SJCRH30 (cell line): ENCODE measurements around the gene HOXD13. TPM values are rescaled to one million over a fixed set of nuclear protein-coding genes. Genes with fewer than 3 reads are reported as not detected.

Source experiments
- DNase-seq, 2 experiments: peaks; one replicate each; pipeline ENCODE4 v3.0.0-alpha.2; 2015 to 2020
- H3K27ac ChIP-seq: fragments of 250-450 bp; sonication (Bioruptor Pico); 2 replicates; pipeline ENCODE4 v1.5.1; 2020; ENCODE audit warnings: mild to moderate bottlenecking, moderate library complexity
- H3K27me3 ChIP-seq: fragments of 250-450 bp; sonication (Bioruptor Pico); 2 replicates; pipeline ENCODE4 v1.5.1; 2020; ENCODE audit warnings: mild to moderate bottlenecking, moderate library complexity
- H3K36me3 ChIP-seq: fragments of 250-450 bp; sonication (Bioruptor Pico); 2 replicates; pipeline ENCODE4 v1.5.1; 2020; ENCODE audit warnings: mild to moderate bottlenecking, moderate library complexity
- H3K4me1 ChIP-seq: fragments of 250-450 bp; sonication (Bioruptor Pico); 2 replicates; pipeline ENCODE4 v1.5.1; 2020; ENCODE audit warnings: mild to moderate bottlenecking, moderate library complexity
- H3K4me3 ChIP-seq: fragments of 250-450 bp; sonication (Bioruptor Pico); 2 replicates; pipeline ENCODE4 v1.5.1; 2020; ENCODE audit warnings: mild to moderate bottlenecking, moderate library complexity
- H3K9me3 ChIP-seq: fragments of 250-450 bp; sonication (Bioruptor Pico); replicated peaks from 2 replicates; pipeline ENCODE4 v1.5.1; 2020; ENCODE audit warnings: mild to moderate bottlenecking, moderate library complexity
- total RNA-seq: library from RNA; depleted of rRNA; stranded (reverse); fragments of >200 nt; shearing (Covaris generic); gene quantifications from 2 replicates; pipeline ENCODE4 v1.2.3, GENCODE V29; 2014

HOXD13 gene
- total RNA-seq, 1 experiment from 2014 or later: 13.6 TPM

DNA sequence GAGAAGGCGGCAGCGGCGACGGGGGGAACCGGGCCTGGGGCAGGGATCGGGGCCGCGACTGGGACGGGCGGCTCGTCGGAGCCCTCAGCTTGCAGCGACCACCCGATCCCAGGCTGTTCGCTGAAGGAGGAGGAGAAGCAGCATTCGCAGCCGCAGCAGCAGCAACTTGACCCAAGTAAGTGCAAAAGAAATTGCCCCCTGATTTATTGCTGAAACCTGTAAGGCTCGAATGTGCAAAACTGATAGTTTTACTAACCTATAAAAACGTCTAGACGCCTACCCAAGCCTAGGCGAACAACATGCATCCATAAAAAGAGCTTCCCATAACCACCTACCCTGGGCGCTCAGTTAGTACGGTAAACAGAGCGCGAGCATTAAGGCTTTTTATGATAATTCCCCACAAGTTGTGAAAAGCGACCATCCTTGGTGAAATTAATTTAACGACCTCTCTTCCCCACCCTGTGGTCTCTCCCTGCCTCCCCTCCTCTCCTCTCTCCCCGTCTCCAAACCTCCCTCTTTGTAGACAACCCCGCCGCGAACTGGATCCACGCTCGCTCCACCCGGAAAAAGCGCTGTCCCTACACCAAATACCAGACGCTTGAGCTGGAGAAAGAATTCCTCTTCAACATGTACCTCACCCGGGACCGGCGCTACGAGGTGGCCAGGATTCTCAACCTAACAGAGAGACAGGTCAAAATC, 31.0 kb downstream of the HOXD13 start:
- H3K9me3 ChIP-seq: no peaks in the 10 kb centered on the region
- no peak overlapping the region; the same call in 1 of the 2 replicates for H3K27ac ChIP-seq
- H3K4me3 ChIP-seq: peak overlapping the region; percentile 80
- no peak for DNase-seq
- H3K27me3 ChIP-seq: no peaks in the 10 kb centered on the region
- H3K36me3 ChIP-seq: no peaks in the 10 kb centered on the region
- H3K4me1 ChIP-seq: no peaks in the 10 kb centered on the region

DNA sequence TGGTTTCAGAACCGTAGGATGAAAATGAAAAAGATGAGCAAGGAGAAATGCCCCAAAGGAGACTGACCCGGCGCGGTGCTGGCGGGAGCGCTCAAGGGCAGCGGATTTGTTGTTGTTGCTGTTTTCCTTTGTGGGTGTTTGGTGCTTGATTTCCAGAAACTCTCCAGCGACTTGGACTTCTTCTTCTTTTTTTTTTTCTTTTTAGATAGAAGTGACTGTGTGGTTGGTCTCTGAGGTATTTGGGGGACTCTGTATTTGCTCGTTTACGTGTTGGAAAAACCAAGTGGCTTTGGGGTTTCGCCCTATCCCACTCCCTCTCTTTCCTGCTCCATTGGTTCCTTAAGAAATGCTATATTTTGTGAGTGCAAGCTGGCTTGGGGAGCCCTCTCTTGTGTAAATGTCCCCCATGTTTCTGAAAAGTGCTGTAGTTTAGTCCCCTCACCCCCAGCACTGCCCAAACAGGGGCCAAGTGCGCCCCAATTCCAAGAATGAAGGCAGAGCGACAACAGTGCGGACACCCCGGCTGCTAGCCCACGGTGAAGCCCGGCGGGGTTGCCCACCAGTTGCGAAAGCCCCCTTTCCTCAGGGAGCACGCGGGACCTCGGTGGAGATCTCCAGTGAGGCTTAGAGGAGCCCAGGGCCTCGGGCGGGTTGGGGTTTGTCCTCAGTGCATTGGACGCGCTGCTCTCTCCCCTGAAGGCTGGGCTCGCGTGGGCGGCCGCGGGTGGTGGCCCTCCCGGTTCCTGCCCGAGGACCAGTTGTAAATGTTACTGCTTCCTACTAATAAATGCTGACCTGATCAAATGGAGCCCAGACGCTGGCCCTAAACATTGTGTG, 31.8 kb downstream of the HOXD13 start:
- H3K4me1 ChIP-seq: no peaks in the 10 kb centered on the region
- H3K27me3 ChIP-seq: no peaks in the 10 kb centered on the region
- H3K9me3 ChIP-seq: no peaks in the 10 kb centered on the region
- H3K27ac ChIP-seq: no peak overlapping the region
- H3K4me3 ChIP-seq: no peak overlapping the region
- no peak for DNase-seq
- no peaks in the 10 kb centered on the region for H3K36me3 ChIP-seq

DNA sequence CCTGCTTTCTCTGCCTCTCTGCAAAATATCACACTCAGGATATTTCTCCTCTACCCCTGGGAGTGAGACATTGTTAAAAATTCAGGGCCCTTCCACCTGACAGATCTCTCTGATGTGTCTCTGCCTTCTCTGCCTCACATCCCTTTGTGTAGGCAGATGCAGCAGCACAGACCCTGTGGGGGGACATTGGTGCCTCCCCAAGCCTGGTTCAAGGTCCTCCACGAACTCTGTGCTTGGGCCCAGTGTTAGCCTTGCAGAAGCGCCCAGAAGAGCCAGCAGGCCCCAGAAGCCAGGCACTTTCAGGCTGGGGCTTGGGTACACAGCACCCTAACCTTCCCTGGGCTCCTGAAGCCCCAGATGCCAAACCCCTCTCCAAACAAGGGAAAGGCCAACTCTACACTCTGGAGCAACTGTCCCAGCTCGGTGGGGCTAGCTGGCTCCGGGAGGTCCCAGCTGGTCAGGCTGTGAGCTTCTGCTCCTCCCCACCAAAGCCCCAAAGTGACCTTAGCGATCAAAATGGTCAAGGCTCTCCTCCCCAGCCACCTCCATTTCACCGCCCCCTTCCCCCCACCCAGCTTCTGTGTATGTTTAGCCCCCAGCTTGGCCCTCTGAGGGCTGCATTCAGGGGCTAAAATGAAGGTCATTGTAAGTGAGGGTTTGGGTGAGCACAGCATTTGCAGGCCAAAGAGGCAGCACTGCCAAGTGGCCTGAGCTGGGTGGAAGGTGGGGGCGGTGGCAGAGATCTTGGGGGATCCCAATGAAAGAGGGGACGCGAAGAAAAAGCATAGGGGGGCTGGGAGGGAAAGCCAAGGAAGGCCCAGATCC, 32.6 kb downstream of the HOXD13 start:
- no peaks in the 10 kb centered on the region for H3K9me3 ChIP-seq
- no peaks in the 10 kb centered on the region for H3K36me3 ChIP-seq
- H3K4me1 ChIP-seq: no peaks in the 10 kb centered on the region
- H3K4me3 ChIP-seq: no peak overlapping the region
- no peaks in the 10 kb centered on the region for H3K27me3 ChIP-seq
- no peak overlapping the region for H3K27ac ChIP-seq
- DNase-seq: no peak

DNA sequence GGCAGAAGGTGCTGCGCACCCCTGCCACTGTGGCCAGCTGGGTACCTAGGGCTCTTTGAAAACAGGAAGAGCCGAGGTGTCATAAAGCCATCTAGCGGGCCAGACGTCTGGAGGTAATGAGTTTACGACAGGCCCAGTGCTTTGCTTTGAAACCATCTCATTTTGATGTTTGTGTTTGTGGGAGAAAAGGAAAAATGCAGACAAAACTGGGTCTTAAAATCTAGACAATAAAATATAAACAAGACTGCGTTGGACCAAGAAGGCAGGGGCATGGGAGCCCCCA, 33.2 kb downstream of the HOXD13 start:
- no peaks in the 10 kb centered on the region for H3K4me1 ChIP-seq
- no peak overlapping the region for H3K4me3 ChIP-seq
- no peaks in the 10 kb centered on the region for H3K27me3 ChIP-seq
- DNase-seq: no peak
- H3K27ac ChIP-seq: no peak overlapping the region
- no peaks in the 10 kb centered on the region for H3K9me3 ChIP-seq
- H3K36me3 ChIP-seq: no peaks in the 10 kb centered on the region

DNA sequence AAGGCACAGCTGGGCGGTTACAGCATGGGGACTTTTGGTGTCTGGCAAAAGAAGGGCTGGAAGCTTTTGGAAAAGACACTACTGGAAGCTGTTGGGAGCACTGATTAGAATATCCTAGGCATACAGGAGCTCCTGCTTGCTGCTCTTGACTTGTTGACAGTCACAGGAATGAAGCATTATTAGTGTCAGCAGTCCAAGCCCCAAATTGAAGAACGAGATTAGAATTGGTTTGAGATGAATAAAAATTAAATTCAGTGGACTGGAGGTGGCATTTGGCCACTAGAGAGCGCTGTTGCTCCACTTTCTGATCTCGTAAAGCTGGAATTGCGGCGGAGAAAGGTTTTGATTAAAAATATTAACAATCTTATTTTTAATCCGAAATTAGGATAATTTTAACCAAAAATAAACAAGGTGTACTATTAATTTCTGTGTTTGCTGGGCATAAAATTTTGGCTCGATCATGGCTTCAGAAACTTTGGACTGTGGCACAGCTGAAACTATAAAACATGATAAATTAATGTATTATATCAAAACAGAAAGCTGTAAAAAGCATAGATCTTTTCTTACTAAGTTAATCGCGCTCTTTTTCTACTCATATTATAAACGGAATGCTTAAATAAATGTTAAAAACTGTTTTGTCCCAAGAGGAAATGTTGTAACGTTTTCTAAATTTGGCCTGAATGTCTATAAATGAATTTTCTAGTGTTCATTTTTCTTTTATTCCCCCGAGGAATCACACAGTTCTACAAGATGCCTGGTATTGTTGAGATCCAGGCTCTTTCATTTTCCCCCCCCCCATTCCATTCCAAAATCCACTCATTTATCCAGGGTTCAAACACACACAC, 34.6 kb downstream of the HOXD13 start:
- no peaks in the 10 kb centered on the region for H3K36me3 ChIP-seq
- no peak overlapping the region for H3K4me3 ChIP-seq
- peak; percentile 44 to 75 for DNase-seq
- H3K27ac ChIP-seq: no peak overlapping the region
- H3K4me1 ChIP-seq: no peaks in the 10 kb centered on the region
- no peaks in the 10 kb centered on the region for H3K9me3 ChIP-seq
- no peaks in the 10 kb centered on the region for H3K27me3 ChIP-seq

DNA sequence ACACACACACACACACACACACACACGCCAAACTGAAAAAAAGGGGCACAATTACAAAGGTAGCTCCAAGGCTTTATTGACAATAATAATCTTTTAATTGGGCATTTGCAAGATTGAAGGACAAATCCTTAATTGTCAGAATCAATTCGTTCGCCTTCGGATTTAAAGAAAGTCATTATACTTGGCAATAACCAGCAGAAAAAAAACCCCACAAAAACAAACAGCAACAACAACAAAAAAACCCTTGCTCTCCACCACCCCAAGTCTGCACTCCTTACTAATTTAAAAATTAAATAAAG, 35.2 kb downstream of the HOXD13 start:
- Histone ChIP-seq H3K36me3 (no peaks in the 10 kb centered on the region), H3K4me1 (peaks cover under 1% of the 10 kb centered on the region; the same call in 1 of the 2 replicates), H3K27me3 (no peaks in the 10 kb centered on the region), H3K4me3 (no peak overlapping the region), H3K9me3 (no peaks in the 10 kb centered on the region), H3K27ac (no peak overlapping the region)
- no peak for DNase-seq

DNA sequence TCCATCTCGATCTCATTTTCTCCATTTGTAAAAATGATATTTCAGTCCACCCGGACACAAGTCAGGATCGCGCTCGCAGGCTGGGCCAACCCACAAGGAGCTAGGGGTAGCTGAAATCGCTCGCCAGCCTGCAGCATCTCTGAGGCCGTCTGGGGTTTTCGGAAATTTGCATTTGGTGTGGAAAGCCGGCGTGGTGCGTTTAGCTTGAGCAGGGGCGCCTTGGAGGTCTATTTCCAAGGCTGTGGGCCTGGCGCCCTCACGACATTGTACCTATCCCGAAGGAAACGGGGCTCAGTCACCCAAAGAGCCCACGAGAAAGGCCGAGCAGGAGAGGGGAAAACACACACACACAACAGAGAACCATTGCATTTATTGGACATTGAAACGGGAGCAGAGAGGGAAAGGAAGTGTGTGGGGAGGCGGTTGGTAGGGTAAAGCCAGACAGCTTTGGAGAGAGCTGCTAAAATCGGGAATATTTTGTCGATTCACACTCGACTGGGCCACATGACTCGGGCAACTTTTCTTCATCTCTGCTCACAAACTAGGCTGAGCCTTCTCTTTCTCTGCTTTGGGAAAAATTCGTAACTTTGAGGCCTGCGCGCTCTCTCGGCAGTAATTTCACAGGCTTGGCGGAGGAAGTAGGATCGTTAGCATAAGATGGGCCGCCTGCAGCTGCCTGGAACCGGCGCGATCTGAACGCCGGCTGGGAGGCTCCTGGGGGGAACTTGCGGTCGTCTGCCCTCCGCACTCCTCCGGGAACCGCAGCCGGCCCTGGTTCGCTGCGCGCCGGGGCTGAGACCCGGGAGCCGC, 35.9 kb downstream of the HOXD13 start:
- H3K27ac ChIP-seq: no peak overlapping the region
- peaks cover 7% of the 10 kb centered on the region; the same call in 1 of the 2 replicates for H3K4me1 ChIP-seq
- DNase-seq: no peak
- H3K27me3 ChIP-seq: no peaks in the 10 kb centered on the region
- no peaks in the 10 kb centered on the region for H3K9me3 ChIP-seq
- no peaks in the 10 kb centered on the region for H3K36me3 ChIP-seq
- H3K4me3 ChIP-seq: no peak overlapping the region

DNA sequence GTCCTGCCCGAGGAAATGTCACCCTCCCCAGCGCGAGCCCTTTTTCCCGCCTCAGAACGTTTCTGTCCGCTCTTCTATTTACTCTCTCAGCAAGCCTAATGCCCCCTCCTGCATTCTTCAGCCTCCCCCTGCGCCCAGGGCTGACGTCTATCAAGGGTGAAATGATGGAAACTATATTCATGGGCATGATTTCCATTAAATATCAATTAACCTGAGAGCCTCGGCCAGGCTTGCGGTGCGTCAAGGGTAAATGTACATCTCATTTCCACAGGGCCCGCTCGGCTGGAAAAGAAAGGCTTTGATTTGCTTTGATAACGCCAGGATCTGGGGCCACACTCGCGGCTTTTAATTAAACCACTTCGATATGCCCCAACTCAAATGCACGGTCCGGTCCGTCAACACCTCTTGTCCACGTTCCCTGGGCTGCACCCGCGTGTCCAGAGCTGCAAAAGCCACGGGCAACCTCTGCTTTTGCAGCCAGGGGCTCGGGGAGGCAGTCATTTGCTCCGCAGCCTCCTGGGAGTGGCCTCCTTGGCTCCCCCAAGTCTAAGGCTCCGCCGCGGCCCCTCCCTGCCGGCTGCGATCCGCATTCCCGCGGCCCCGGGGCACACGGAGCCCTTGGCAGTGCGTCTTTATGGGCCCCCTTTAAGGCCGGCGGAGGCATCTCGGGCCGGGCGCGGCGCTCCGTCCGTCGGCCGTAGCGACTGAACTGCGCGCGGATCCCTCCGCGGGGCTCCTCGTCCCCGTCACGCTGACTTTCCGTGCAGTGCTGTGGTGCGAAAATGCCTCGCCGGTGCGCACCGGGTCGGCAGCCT, 36.7 kb downstream of the HOXD13 start, which contains the start of gene HOXD8:
HOXD8 (plus strand) TSS at position 724 of the 815 bp plus-strand sequence. CDS start 662 bp downstream, outside the sequence.
- H3K27ac ChIP-seq: no peak within 1 kb of the TSS; the same call in 1 of the 2 replicates
- H3K4me3 ChIP-seq: peak within 1 kb of the TSS; percentile 73
- H3K27me3 ChIP-seq: no peaks in the 10 kb centered on the region
- no peaks in the 10 kb centered on the region for H3K36me3 ChIP-seq
- peak; percentile 80 to 85 for DNase-seq
- H3K9me3 ChIP-seq: no peaks in the 10 kb centered on the region
- H3K4me1 ChIP-seq: peaks cover 11% of the 10 kb centered on the region; the same call in 1 of the 2 replicates

DNA sequence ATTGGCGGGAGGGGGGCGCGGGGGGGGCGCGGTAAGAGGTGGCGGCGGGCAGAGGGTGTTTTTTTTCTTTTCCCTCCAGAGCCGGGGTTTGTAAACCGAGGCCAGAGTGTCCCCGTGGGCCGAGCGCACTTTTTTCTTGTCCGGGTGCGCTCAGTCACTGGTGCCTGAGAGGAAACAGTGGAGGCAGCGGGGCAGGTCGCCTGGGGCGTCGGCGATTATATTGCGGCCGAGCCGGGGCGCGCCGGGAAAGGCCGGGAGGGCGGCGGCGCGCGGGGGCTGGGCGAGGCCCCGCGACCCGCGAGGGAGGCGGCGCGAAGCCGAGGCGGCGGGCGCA, 37.3 kb downstream of the HOXD13 start:
- Histone ChIP-seq H3K4me3 (peak overlapping the region; percentile 73), H3K27me3 (no peaks in the 10 kb centered on the region), H3K27ac (no peak overlapping the region), H3K9me3 (no peaks in the 10 kb centered on the region), H3K36me3 (no peaks in the 10 kb centered on the region), H3K4me1 (peaks cover 11% of the 10 kb centered on the region; the same call in 1 of the 2 replicates)
- DNase-seq: peak; percentile 51 to 66

DNA sequence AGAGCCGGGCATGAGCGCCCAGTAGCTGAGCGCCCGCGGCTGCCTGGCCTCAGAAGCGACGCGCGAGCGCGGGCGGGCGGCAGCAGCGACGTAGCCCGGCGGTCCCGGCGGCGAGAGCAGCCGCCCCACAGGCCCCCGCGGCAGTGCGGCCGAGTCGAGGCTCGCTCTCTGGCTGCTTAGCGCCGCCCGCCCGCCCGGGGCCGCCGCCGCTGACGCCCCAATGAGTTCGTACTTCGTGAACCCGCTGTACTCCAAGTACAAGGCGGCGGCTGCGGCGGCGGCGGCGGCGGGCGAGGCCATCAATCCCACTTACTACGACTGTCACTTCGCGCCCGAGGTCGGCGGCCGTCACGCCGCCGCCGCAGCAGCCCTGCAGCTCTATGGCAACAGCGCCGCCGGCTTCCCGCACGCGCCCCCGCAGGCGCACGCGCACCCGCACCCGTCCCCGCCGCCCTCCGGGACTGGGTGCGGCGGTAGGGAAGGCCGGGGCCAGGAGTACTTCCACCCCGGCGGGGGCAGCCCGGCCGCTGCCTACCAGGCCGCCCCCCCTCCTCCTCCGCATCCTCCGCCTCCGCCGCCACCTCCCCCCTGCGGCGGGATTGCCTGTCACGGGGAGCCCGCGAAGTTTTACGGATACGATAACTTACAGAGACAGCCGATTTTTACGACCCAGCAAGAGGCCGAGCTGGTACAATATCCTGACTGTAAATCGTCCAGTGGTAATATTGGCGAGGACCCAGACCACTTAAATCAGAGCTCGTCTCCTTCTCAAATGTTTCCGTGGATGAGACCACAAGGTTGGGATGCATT, 37.8 kb downstream of the HOXD13 start:
- H3K4me1 ChIP-seq: peaks cover 11% of the 10 kb centered on the region; the same call in 1 of the 2 replicates
- no peaks in the 10 kb centered on the region for H3K9me3 ChIP-seq
- H3K27me3 ChIP-seq: no peaks in the 10 kb centered on the region
- H3K4me3 ChIP-seq: peak overlapping the region; percentile 73
- no peak overlapping the region; the same call in 1 of the 2 replicates for H3K27ac ChIP-seq
- DNase-seq: peak; percentile 52 to 53
- H3K36me3 ChIP-seq: no peaks in the 10 kb centered on the region

DNA sequence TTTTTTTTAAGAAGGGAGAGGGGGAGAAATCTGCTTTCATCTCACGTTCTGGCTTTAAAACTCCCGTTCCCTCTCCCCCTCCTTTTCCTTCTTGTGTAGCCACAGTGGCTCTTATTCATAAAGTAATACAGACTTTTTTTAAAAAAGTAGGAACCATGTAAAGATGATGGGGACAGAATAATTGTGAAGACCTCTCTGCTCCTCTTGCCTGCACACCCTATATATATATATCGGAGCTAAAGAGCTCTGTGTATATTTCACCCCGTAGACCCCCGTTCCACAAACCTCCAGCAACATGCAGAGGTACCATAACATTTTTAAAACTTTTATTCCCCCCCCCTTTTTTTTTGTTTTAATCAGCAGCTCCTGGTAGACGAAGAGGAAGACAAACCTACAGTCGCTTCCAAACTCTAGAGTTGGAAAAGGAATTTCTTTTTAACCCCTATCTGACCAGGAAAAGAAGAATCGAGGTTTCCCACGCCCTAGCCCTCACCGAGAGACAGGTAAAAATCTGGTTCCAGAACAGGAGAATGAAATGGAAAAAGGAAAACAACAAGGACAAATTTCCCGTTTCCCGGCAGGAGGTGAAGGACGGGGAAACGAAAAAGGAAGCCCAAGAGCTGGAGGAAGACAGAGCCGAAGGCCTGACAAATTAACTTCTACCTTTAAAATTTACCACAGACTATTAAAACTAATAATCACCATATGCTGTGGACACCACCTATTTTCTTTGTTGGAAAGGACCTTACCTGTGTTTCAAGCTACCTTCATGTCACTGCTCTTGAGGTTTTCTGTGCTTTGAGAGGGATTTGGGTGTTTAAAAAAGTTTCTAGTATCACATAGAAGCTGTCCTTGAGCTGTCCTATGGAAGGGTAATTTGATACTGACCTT, 38.7 kb downstream of the HOXD13 start:
- Histone ChIP-seq H3K27me3 (no peaks in the 10 kb centered on the region), H3K36me3 (no peaks in the 10 kb centered on the region), H3K27ac (no peak overlapping the region), H3K9me3 (no peaks in the 10 kb centered on the region), H3K4me1 (peaks cover 11% of the 10 kb centered on the region; the same call in 1 of the 2 replicates), H3K4me3 (peak overlapping the region; percentile 73)
- no peak for DNase-seq

DNA sequence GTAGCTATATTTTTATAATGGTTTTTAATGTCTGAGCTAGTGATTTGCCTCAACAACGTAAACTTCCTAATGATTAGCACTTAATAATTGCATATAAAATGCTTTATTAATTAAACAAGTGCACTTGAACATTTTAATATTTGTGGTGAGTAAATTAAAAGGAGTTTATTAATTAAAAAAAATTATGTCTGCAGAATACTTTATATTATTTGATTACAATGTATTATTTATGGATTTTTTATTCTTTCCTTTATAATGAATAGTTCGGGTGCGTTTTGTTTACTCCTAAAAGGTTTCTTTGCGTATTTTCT, 39.3 kb downstream of the HOXD13 start:
- no peak overlapping the region for H3K27ac ChIP-seq
- peaks cover 11% of the 10 kb centered on the region; the same call in 1 of the 2 replicates for H3K4me1 ChIP-seq
- H3K4me3 ChIP-seq: peak overlapping the region; percentile 42
- no peaks in the 10 kb centered on the region for H3K36me3 ChIP-seq
- no peak for DNase-seq
- no peaks in the 10 kb centered on the region for H3K27me3 ChIP-seq
- H3K9me3 ChIP-seq: no peaks in the 10 kb centered on the region
